Naive thymus-derived CD8-positive, alpha-beta T cell (primary cell): ENCODE data around the gene SCN7A. TPM values are rescaled to one million over a fixed set of nuclear protein-coding genes. Genes with fewer than 3 reads are reported as not detected.
"Not testable (repeated sequence)": the region's sequence is repeated elsewhere in the genome, so short reads cannot be mapped to it uniquely, and the experiment has no call there.

ENCODE experiments used
- ATAC-seq, 2 donors: fragments of 150-1000 bp; cut with Tn5 transposase in 1 of 2; sonication (Bioruptor Pico), chemical (Tn5 transposase) in 1 of 2; 1 replicate in 1 of 2; 2 replicates in 1 of 2; pipeline ENCODE4 v1.10.0; 2021; ENCODE audit warnings: mild to moderate bottlenecking in 2 of 2, moderate library complexity in 2 of 2
- POLR2A ChIA-PET: fragments of 350-600 bp; sonication (Branson Sonifier 250); formaldehyde crosslinking; loops from one replicate; lab custom pipeline; 2021; ENCODE audit warnings: antibody characterized with exemption; lab: Charles Lee
- DNase-seq, 10 donors: peaks; one replicate each; pipeline versions ENCODE4 v3.0.0 to v3.0.0-alpha.2; 2020 to 2022
- H3K27ac Mint-ChIP-seq, 10 donors: one replicate each; pipeline ENCODE4 v1.8.0; 2020 to 2022; ENCODE audit warnings: mild to moderate bottlenecking in 10 of 10, mixed read lengths in 10 of 10, moderate library complexity in 4 of 10, inconsistent platforms in 1 of 10
- H3K27me3 Mint-ChIP-seq, 5 donors: one replicate each; pipeline ENCODE4 v1.8.0; 2021 to 2022; ENCODE audit warnings: mixed read lengths in 5 of 5
- H3K36me3 Mint-ChIP-seq, 3 donors: one replicate each; pipeline ENCODE4 v1.8.0; 2020 to 2022; ENCODE audit warnings: mixed read lengths in 3 of 3, mild to moderate bottlenecking in 2 of 3, inconsistent platforms in 1 of 3
- H3K4me1 Mint-ChIP-seq, 4 donors: one replicate each; pipeline ENCODE4 v1.8.0; 2021 to 2022; ENCODE audit warnings: mixed read lengths in 4 of 4
- H3K4me3 Mint-ChIP-seq, 10 donors: one replicate each; pipeline ENCODE4 v1.8.0; 2020 to 2022; ENCODE audit warnings: mild to moderate bottlenecking in 10 of 10, mixed read lengths in 10 of 10, moderate library complexity in 6 of 10, inconsistent platforms in 1 of 10
- H3K9me3 Mint-ChIP-seq, 9 donors: one replicate each; pipeline ENCODE4 v1.8.0; 2020 to 2022; ENCODE audit warnings: mixed read lengths in 9 of 9, mild to moderate bottlenecking in 3 of 9, inconsistent platforms in 1 of 9, moderate library complexity in 1 of 9
- polyA plus RNA-seq, 3 donors: library from polyadenylated mRNA; unstranded; fragments of 300-500 nt; fragmentation: Illumina TruSeq; gene quantifications; one replicate each; pipeline ENCODE4 v1.2.3, GENCODE V29; 2021
- total RNA-seq, 8 experiments: library from RNA in 2 of 8; stranded (reverse) in 2 of 8; gene quantifications; one replicate each; pipeline ENCODE4 v1.2.3 and lab custom pipeline; 2021 to 2026

SCN7A gene
- total and polyA plus RNA-seq, 5 experiments from 2014 or later, result not detected

GRCh38 chr2:166487171-166487570 is 6.9 kb downstream of the SCN7A start:
- no peak overlapping the region for H3K4me3 Mint-ChIP-seq
- no peaks in the 10 kb centered on the region for H3K4me1 Mint-ChIP-seq
- peaks cover 0 to 3% (median 0%) of the 10 kb centered on the region in 9 donors for H3K9me3 Mint-ChIP-seq
- H3K27ac Mint-ChIP-seq, result no peak overlapping the region
- ATAC-seq (no peak), DNase-seq (no peak)
- H3K27me3 Mint-ChIP-seq, result peaks cover 0 to 3% (median 0%) of the 10 kb centered on the region in 5 donors
- POLR2A ChIA-PET, result no interaction called here
- no peaks in the 10 kb centered on the region for H3K36me3 Mint-ChIP-seq

GRCh38 chr2:166485558-166486178 is 8.4 kb downstream of the SCN7A start:
- no peak overlapping the region for H3K4me3 Mint-ChIP-seq
- no peak for DNase-seq
- no peak for ATAC-seq
- no peak overlapping the region for H3K27ac Mint-ChIP-seq
- H3K9me3 Mint-ChIP-seq, result peaks cover 0 to 3% (median 0%) of the 10 kb centered on the region in 9 donors
- H3K27me3 Mint-ChIP-seq, result peaks cover 0 to 3% (median 0%) of the 10 kb centered on the region in 5 donors
- no peaks in the 10 kb centered on the region for H3K4me1 Mint-ChIP-seq
- H3K36me3 Mint-ChIP-seq, result no peaks in the 10 kb centered on the region
- POLR2A ChIA-PET, result no interaction called here

GRCh38 chr2:166472332-166472731 is 21.7 kb downstream of the SCN7A start:
- Mint-ChIP-seq H3K27me3 (no peaks in the 10 kb centered on the region), H3K4me1 (no peaks in the 10 kb centered on the region), H3K36me3 (no peaks in the 10 kb centered on the region), H3K9me3 (no peaks in the 10 kb centered on the region), H3K27ac (no peak overlapping the region), H3K4me3 (no peak overlapping the region)
- POLR2A ChIA-PET, result no interaction called here
- ATAC-seq (no peak), DNase-seq (no peak)

GRCh38 chr2:166468124-166469024 is 25.7 kb downstream of the SCN7A start:
- no peak overlapping the region for H3K4me3 Mint-ChIP-seq
- peaks cover 0 to 1% (median 0%) of the 10 kb centered on the region in 5 donors for H3K27me3 Mint-ChIP-seq
- DNase-seq (no peak), ATAC-seq (no peak)
- POLR2A ChIA-PET, result no interaction called here
- peaks cover 0 to 2% (median 0%) of the 10 kb centered on the region in 9 donors for H3K9me3 Mint-ChIP-seq
- H3K36me3 Mint-ChIP-seq, result no peaks in the 10 kb centered on the region
- H3K27ac Mint-ChIP-seq, result no peak overlapping the region
- H3K4me1 Mint-ChIP-seq, result no peaks in the 10 kb centered on the region

- Mint-ChIP-seq H3K4me3 (no peak overlapping the region), H3K27me3 (peaks cover 0 to 1% (median 0%) of the 10 kb centered on the region in 5 donors)
- POLR2A ChIA-PET, result no interaction called here
These were observed 29.9 kb downstream of the SCN7A start for GRCh38 chr2:166464187-166464586.

GRCh38 chr2:166463640-166464039 is 30.4 kb downstream of the SCN7A start:
- DNase-seq (no peak), ATAC-seq (no peak)
- no peak overlapping the region for H3K27ac Mint-ChIP-seq
- peaks cover 0 to 7% (median 0%) of the 10 kb centered on the region in 9 donors for H3K9me3 Mint-ChIP-seq
- H3K4me1 Mint-ChIP-seq, result no peaks in the 10 kb centered on the region
- POLR2A ChIA-PET, result no interaction called here
- peaks cover 0 to 1% (median 0%) of the 10 kb centered on the region in 5 donors for H3K27me3 Mint-ChIP-seq
- no peak overlapping the region for H3K4me3 Mint-ChIP-seq
- H3K36me3 Mint-ChIP-seq, result no peaks in the 10 kb centered on the region

More at GRCh38 chr2:166464187-166464586, 29.9 kb downstream of the SCN7A start:
- no peak overlapping the region for H3K27ac Mint-ChIP-seq
- no peaks in the 10 kb centered on the region for H3K4me1 Mint-ChIP-seq
- DNase-seq, result no peak
- H3K36me3 Mint-ChIP-seq, result no peaks in the 10 kb centered on the region
- H3K9me3 Mint-ChIP-seq, result peaks cover 0 to 7% (median 0%) of the 10 kb centered on the region in 9 donors
- ATAC-seq, result no peak

GRCh38 chr2:166458674-166459073 is 35.4 kb downstream of the SCN7A start:
- Mint-ChIP-seq H3K4me1 (no peaks in the 10 kb centered on the region), H3K27ac (no peak overlapping the region), H3K4me3 (no peak overlapping the region), H3K9me3 (peaks cover 0 to 7% (median 0%) of the 10 kb centered on the region in 9 donors), H3K36me3 (no peaks in the 10 kb centered on the region), H3K27me3 (no peaks in the 10 kb centered on the region)
- DNase-seq, result no peak
- POLR2A ChIA-PET, result no interaction called here
- no peak for ATAC-seq

GRCh38 chr2:166455823-166456222 is 38.2 kb downstream of the SCN7A start:
- H3K4me3 Mint-ChIP-seq, H3K9me3 Mint-ChIP-seq, H3K36me3 Mint-ChIP-seq, DNase-seq, H3K27ac Mint-ChIP-seq, H3K27me3 Mint-ChIP-seq, ATAC-seq, H3K4me1 Mint-ChIP-seq, POLR2A ChIA-PET: not testable (repeated sequence)

GRCh38 chr2:166454006-166454595 is 39.9 kb downstream of the SCN7A start:
- no peaks in the 10 kb centered on the region for H3K4me1 Mint-ChIP-seq
- peaks cover 0 to 4% (median 0%) of the 10 kb centered on the region in 9 donors for H3K9me3 Mint-ChIP-seq
- no peaks in the 10 kb centered on the region for H3K36me3 Mint-ChIP-seq
- H3K4me3 Mint-ChIP-seq, result no peak overlapping the region
- POLR2A ChIA-PET, result no interaction called here
- DNase-seq (no peak), ATAC-seq (no peak)
- H3K27me3 Mint-ChIP-seq, result no peaks in the 10 kb centered on the region
- no peak overlapping the region for H3K27ac Mint-ChIP-seq

- H3K27ac Mint-ChIP-seq, result no peak overlapping the region
- H3K4me1 Mint-ChIP-seq, result no peaks in the 10 kb centered on the region
- no peaks in the 10 kb centered on the region for H3K36me3 Mint-ChIP-seq
- no peak for ATAC-seq
- H3K27me3 Mint-ChIP-seq, result no peaks in the 10 kb centered on the region
- peaks cover 0 to 3% (median 0%) of the 10 kb centered on the region in 9 donors for H3K9me3 Mint-ChIP-seq
- no peak for DNase-seq
- no peak overlapping the region for H3K4me3 Mint-ChIP-seq
- POLR2A ChIA-PET, result no interaction called here
These were observed 42.6 kb downstream of the SCN7A start for GRCh38 chr2:166451468-166451867.

- H3K4me3 Mint-ChIP-seq, result no peak overlapping the region
- H3K4me1 Mint-ChIP-seq, result no peaks in the 10 kb centered on the region
These were observed 44.6 kb downstream of the SCN7A start for GRCh38 chr2:166449439-166449838.

GRCh38 chr2:166448106-166448505 is 45.9 kb downstream of the SCN7A start:
- ATAC-seq, result no peak
- POLR2A ChIA-PET, result no interaction called here
- Mint-ChIP-seq H3K27ac (no peak overlapping the region), H3K27me3 (peaks cover 0 to 3% (median 0%) of the 10 kb centered on the region in 5 donors), H3K4me1 (no peaks in the 10 kb centered on the region), H3K36me3 (no peaks in the 10 kb centered on the region), H3K9me3 (peaks cover 0 to 4% (median 0%) of the 10 kb centered on the region in 9 donors), H3K4me3 (no peak overlapping the region)
- no peak for DNase-seq

More at GRCh38 chr2:166449439-166449838, 44.6 kb downstream of the SCN7A start:
- Mint-ChIP-seq H3K9me3 (peaks cover 0 to 3% (median 0%) of the 10 kb centered on the region in 9 donors), H3K36me3 (no peaks in the 10 kb centered on the region), H3K27me3 (peaks cover 0 to 2% (median 0%) of the 10 kb centered on the region in 5 donors), H3K27ac (no peak overlapping the region)
- DNase-seq, result no peak
- POLR2A ChIA-PET, result no interaction called here
- no peak for ATAC-seq

- Mint-ChIP-seq H3K4me1 (no peaks in the 10 kb centered on the region), H3K27me3 (peaks cover 0 to 7% (median 0%) of the 10 kb centered on the region in 5 donors), H3K36me3 (no peaks in the 10 kb centered on the region), H3K27ac (no peak overlapping the region), H3K9me3 (peaks cover 0 to 5% (median 3%) of the 10 kb centered on the region in 9 donors), H3K4me3 (no peak overlapping the region)
- DNase-seq, result no peak
- ATAC-seq, result no peak
- POLR2A ChIA-PET, result no interaction called here
These were observed 49.7 kb downstream of the SCN7A start for GRCh38 chr2:166444306-166444705.
